IMR-90 (cell line): Measurements from ENCODE around the gene IL1RAP. TPM values are rescaled to one million over a fixed set of nuclear protein-coding genes. Genes with fewer than 3 reads are reported as not detected.

Experiments
- ATAC-seq: fragments of 200-7000 bp; cut with Tn5 transposase; 2 replicates; pipeline ENCODE4 v1.9.1; 2020; ENCODE audit warnings: low read depth, mild to moderate bottlenecking, moderate library complexity
- BruUV-seq: library from RNA; stranded (reverse); fragments of 400-500 nt; replicated peaks from 2 replicates; lab custom pipeline; 2021; lab: Mats Ljungman, UMichigan
- CTCF ChIA-PET: fragments of 300-600 bp; formaldehyde crosslinking; extraction: SDS; loops from one replicate; lab custom pipeline; 2021; ENCODE audit warnings: antibody characterized with exemption; lab: Yijun Ruan, JAX
- POLR2A ChIA-PET: fragments of 300-600 bp; sonication (Branson Sonifier 250); formaldehyde crosslinking; loops from one replicate; lab custom pipeline; 2022; ENCODE audit warnings: antibody characterized with exemption; ENCODE audit not compliant: unreplicated experiment; lab: Charles Lee
- DNase-seq: peaks from one replicate; pipeline ENCODE4 v3.0.0; 2013
- H2AFZ ChIP-seq: replicated peaks from 2 replicates; pipeline ENCODE3; 2013; ENCODE audit warnings: low read length, mild to moderate bottlenecking; ENCODE audit not compliant: poor library complexity
- H2AK5ac ChIP-seq: 2 replicates; pipeline ENCODE4 v1.6.1; 2013; ENCODE audit warnings: low read depth, low read length, inconsistent platforms
- H2AK9ac ChIP-seq: replicated peaks from 2 replicates; pipeline ENCODE3; 2013; ENCODE audit warnings: mild to moderate bottlenecking, low read depth, low read length, moderate library complexity; ENCODE audit not compliant: poor library complexity
- H2BK120ac ChIP-seq: 2 replicates; pipeline ENCODE4 v1.6.1; 2013; ENCODE audit warnings: low read depth, low read length, inconsistent platforms
- H2BK15ac ChIP-seq: 3 replicates; pipeline ENCODE4 v1.6.1; 2013; ENCODE audit warnings: low read depth, low read length, inconsistent platforms
- H2BK20ac ChIP-seq: 2 replicates; pipeline ENCODE4 v1.6.1; 2013; ENCODE audit warnings: low read depth, mild to moderate bottlenecking, inconsistent platforms, low read length, moderate library complexity
- H2BK5ac ChIP-seq: 2 replicates; pipeline ENCODE4 v1.6.1; 2013; ENCODE audit warnings: mild to moderate bottlenecking, low read depth, low read length, inconsistent platforms; ENCODE audit not compliant: poor library complexity, severe bottlenecking
- H3K14ac ChIP-seq: replicated peaks from 2 replicates; pipeline ENCODE4 v1.6.1; 2013; ENCODE audit warnings: low read depth, low read length, inconsistent platforms
- H3K18ac ChIP-seq: 2 replicates; pipeline ENCODE4 v1.6.1; 2013; ENCODE audit warnings: low read depth, low read length, control low read depth
- H3K23ac ChIP-seq: 2 replicates; pipeline ENCODE4 v1.6.1; 2013; ENCODE audit warnings: low read depth, low read length, inconsistent platforms
- H3K27ac ChIP-seq: 2 replicates; pipeline ENCODE4 v1.5.1; 2013; ENCODE audit warnings: mild to moderate bottlenecking, control low read depth, low read length; ENCODE audit not compliant: insufficient read depth
- H3K27me3 ChIP-seq: 2 replicates; pipeline ENCODE4 v1.6.1; 2013; ENCODE audit warnings: low read length; ENCODE audit not compliant: control insufficient read depth, insufficient read depth
- H3K36me3 ChIP-seq: 2 replicates; pipeline ENCODE4 v1.6.1; 2013; ENCODE audit warnings: low read length, mixed read lengths; ENCODE audit not compliant: control insufficient read depth, insufficient read depth
- H3K4ac ChIP-seq: 2 replicates; pipeline ENCODE4 v1.6.1; 2013; ENCODE audit warnings: low read depth, low read length, inconsistent platforms
- H3K4me1 ChIP-seq: 2 replicates; pipeline ENCODE4 v1.6.1; 2013; ENCODE audit warnings: low read length, mixed read lengths; ENCODE audit not compliant: control insufficient read depth, insufficient read depth
- H3K4me2 ChIP-seq: 2 replicates; pipeline ENCODE4 v1.6.1; 2013; ENCODE audit warnings: low read depth, mild to moderate bottlenecking, control low read depth, low read length, moderate library complexity
- H3K4me3 ChIP-seq: 2 replicates; pipeline ENCODE4 v1.5.1; 2013; ENCODE audit warnings: low read depth, mild to moderate bottlenecking, control low read depth, low read length, moderate library complexity; ENCODE audit not compliant: insufficient read depth
- H3K56ac ChIP-seq: 2 replicates; pipeline ENCODE4 v1.6.1; 2013; ENCODE audit warnings: low read length, inconsistent platforms; ENCODE audit not compliant: insufficient read depth; ENCODE audit errors: extremely low read depth
- H3K79me1 ChIP-seq, 2 experiments: 2 replicates each; pipeline ENCODE4 v1.6.1; 2013; ENCODE audit warnings: low read length in 2 of 2, inconsistent platforms in 1 of 2, low read depth in 1 of 2
- H3K9ac ChIP-seq: 2 replicates; pipeline ENCODE4 v1.6.1; 2013; ENCODE audit warnings: low read depth, low read length, control low read depth
- H3K9me1 ChIP-seq: 2 replicates; pipeline ENCODE4 v1.6.1; 2013; ENCODE audit warnings: low read length, inconsistent platforms; ENCODE audit not compliant: insufficient read depth
- H3K9me3 ChIP-seq: 2 replicates; pipeline ENCODE4 v1.6.1; 2013; ENCODE audit warnings: low read length; ENCODE audit not compliant: control insufficient read depth, insufficient read depth
- H4K20me1 ChIP-seq: 2 replicates; pipeline ENCODE4 v1.6.1; 2013; ENCODE audit warnings: low read length, inconsistent platforms; ENCODE audit not compliant: insufficient read depth
- H4K5ac ChIP-seq: 2 replicates; pipeline ENCODE4 v1.6.1; 2013; ENCODE audit warnings: mild to moderate bottlenecking, low read depth, low read length, control low read depth
- H4K8ac ChIP-seq, 2 experiments: 2 replicates each; pipeline ENCODE4 v1.6.1; 2013; ENCODE audit warnings: low read depth in 2 of 2, low read length in 2 of 2, control low read depth in 1 of 2, inconsistent platforms in 1 of 2
- H4K91ac ChIP-seq: 2 replicates; pipeline ENCODE4 v1.6.1; 2013; ENCODE audit warnings: low read depth, low read length, inconsistent platforms; ENCODE audit not compliant: insufficient read depth
- BHLHE40 ChIP-seq: fragments of 150-350 bp; IDR thresholded peaks from 2 replicates; pipeline ENCODE4 v1.6.1; 2016; ENCODE audit warnings: mild to moderate bottlenecking, low read depth, low read length
- MAFK ChIP-seq: IDR thresholded peaks from 2 replicates; pipeline ENCODE4 v1.6.1; 2012; ENCODE audit warnings: low read depth, low read length, improper control_type of control experiment
- MAZ ChIP-seq: IDR thresholded peaks from 2 replicates; pipeline ENCODE4 v1.6.1; 2012; ENCODE audit warnings: low read depth, mild to moderate bottlenecking, low read length, improper control_type of control experiment, moderate library complexity, borderline replicate concordance
- MXI1 ChIP-seq: IDR thresholded peaks from 2 replicates; pipeline ENCODE4 v1.6.1; 2012; ENCODE audit warnings: low read depth, mild to moderate bottlenecking, low read length, moderate library complexity, borderline replicate concordance
- NFE2L2 ChIP-seq: fragments of 150-350 bp; IDR thresholded peaks from 2 replicates; pipeline ENCODE4 v1.6.1; 2016; ENCODE audit warnings: low read depth, mild to moderate bottlenecking, low read length
- POLR2A ChIP-seq: IDR thresholded peaks from 2 replicates; pipeline ENCODE4 v1.6.1; 2012; ENCODE audit warnings: mild to moderate bottlenecking, low read depth, low read length
- RAD21 ChIP-seq: IDR thresholded peaks from 2 replicates; pipeline ENCODE4 v1.6.1; 2012; ENCODE audit warnings: low read length, improper control_type of control experiment
- RCOR1 ChIP-seq: IDR thresholded peaks from 2 replicates; pipeline ENCODE4 v1.6.1; 2012; ENCODE audit warnings: mild to moderate bottlenecking, low read length, improper control_type of control experiment; ENCODE audit not compliant: insufficient replicate concordance
- RFX5 ChIP-seq: IDR thresholded peaks from 2 replicates; pipeline ENCODE4 v1.8.0; 2012; ENCODE audit warnings: low read depth, mild to moderate bottlenecking, low read length, moderate library complexity
- SMC3 ChIP-seq: fragments of 150-350 bp; IDR thresholded peaks from 2 replicates; pipeline ENCODE4 v1.6.1; 2016; ENCODE audit warnings: low read depth, mild to moderate bottlenecking, antibody characterized with exemption, low read length, moderate library complexity
- USF2 ChIP-seq: fragments of 150-350 bp; IDR thresholded peaks from 2 replicates; pipeline ENCODE4 v1.6.1; 2017; ENCODE audit warnings: mild to moderate bottlenecking, antibody characterized with exemption, low read length, low read depth
- WGBS, 2 experiments: methylation state at CpG; one replicate each; pipeline versions ENCODE4 v1.1.5 to v1.1.7; 2013; ENCODE audit warnings: missing lambda C conversion rate in 2 of 2; ENCODE audit not compliant: insufficient read length in 1 of 2; ENCODE audit errors: extremely low coverage in 2 of 2; 5-methylcytosine and 5-hydroxymethylcytosine counted together
- dilution Hi-C: fragments of 300-500 bp; cut with HindIII; formaldehyde crosslinking; loops from one replicate; pipeline ENCODE4 v1.14.3; 2018; ENCODE audit warnings: low sequenced_read_pairs; ENCODE audit not compliant: unreplicated experiment
- in situ Hi-C: fragments of 300-500 bp; cut with MboI; formaldehyde crosslinking; loops from 3 replicates; pipeline ENCODE4 v1.14.3; 2019; ENCODE audit warnings: low sequenced_read_pairs, inconsistent platforms, mixed read lengths
- intact Hi-C: fragments of 100-400 bp; cut with micrococcal nuclease; formaldehyde crosslinking; loops from 2 replicates; pipeline ENCODE4 v1.10.0; 2022
- polyA plus RNA-seq, 3 experiments: library from polyadenylated mRNA; depleted of rRNA; stranded (reverse); fragments of >200 nt; gene quantifications; 2 replicates each; pipeline ENCODE4 v1.2.3, GENCODE V29; 2012; ENCODE audit warnings: low replicate concordance in 1 of 3
- total RNA-seq: library from RNA; depleted of rRNA; stranded (reverse); fragments of >200 nt; gene quantifications from 2 replicates; pipeline ENCODE4 v1.2.3, GENCODE V29; 2012
- TF ChIP-seq, protein P1 (sequence below): conservative IDR thresholded peaks from 2 replicates; pipeline ENCODE4 v1.5.1; 2012; ENCODE audit warnings: mild to moderate bottlenecking, low read depth, low read length, improper control_type of control experiment
- TF ChIP-seq, protein P2 (sequence below): fragments of 150-350 bp; IDR thresholded peaks from 2 replicates; pipeline ENCODE4 v1.6.1; 2016; ENCODE audit warnings: low read depth, mild to moderate bottlenecking, low read length, moderate library complexity, borderline replicate concordance

The IL1RAP gene
- total and polyA plus RNA-seq, 2 of the 4 experiments (the other 2 are of a cell fraction), result 8.3 to 11.3 TPM

GRCh38 chr3:190614226-190615059, 100.6 kb downstream of the IL1RAP start (continued):
- no peak for TF ChIP-seq POLR2A
- no peak for TF ChIP-seq RFX5

GRCh38 chr3:190615060-190615384, 101.1 kb downstream of the IL1RAP start:
- Histone ChIP-seq H2BK20ac (no peak overlapping the region), H3K4ac (no peak overlapping the region), H4K91ac (no peak overlapping the region), H3K9ac (no peak overlapping the region), H3K9me1 (no peaks in the 10 kb centered on the region), H2BK5ac (no peak overlapping the region), H3K56ac (no peak overlapping the region), H3K27me3 (no peaks in the 10 kb centered on the region), H2AK9ac (no peak overlapping the region), H3K36me3 (no peaks in the 10 kb centered on the region), H4K20me1 (no peaks in the 10 kb centered on the region), H4K5ac (no peak overlapping the region), H3K18ac (no peak overlapping the region), H3K4me1 (peaks cover 4% of the 10 kb centered on the region; the same call in 1 of the 2 replicates), H2AFZ (no peak overlapping the region), H3K4me3 (no peak overlapping the region), H2AK5ac (no peak overlapping the region), H3K4me2 (no peak overlapping the region), H2BK120ac (no peak overlapping the region), H3K79me1 (no peaks in the 10 kb centered on the region), H4K8ac (no peak overlapping the region), H3K23ac (no peak overlapping the region), H3K14ac (no peak overlapping the region), H3K27ac (no peak overlapping the region), H2BK15ac (no peak overlapping the region), H3K9me3 (no peaks in the 10 kb centered on the region)
- in situ Hi-C loops, result no loop called here
- ATAC-seq (no peak), DNase-seq (no peak)
- intact Hi-C loops, result no loop called here
- BruUV-seq, result no TSS peak
- dilution Hi-C loops, result no loop called here
- CTCF ChIA-PET, result no interaction called here
- WGBS, 2 experiments, result no CpG with 5 or more reads among the region's 1 CpG
- POLR2A ChIA-PET, result no interaction called here
- TF ChIP-seq MAZ (no peak), BHLHE40 (no peak), SMC3 (no peak), NFE2L2 (no peak), RCOR1 (no peak), MXI1 (no peak), RFX5 (no peak), MAFK (no peak), USF2 (no peak), RAD21 (no peak)
- TF ChIP-seq, protein P1, sequence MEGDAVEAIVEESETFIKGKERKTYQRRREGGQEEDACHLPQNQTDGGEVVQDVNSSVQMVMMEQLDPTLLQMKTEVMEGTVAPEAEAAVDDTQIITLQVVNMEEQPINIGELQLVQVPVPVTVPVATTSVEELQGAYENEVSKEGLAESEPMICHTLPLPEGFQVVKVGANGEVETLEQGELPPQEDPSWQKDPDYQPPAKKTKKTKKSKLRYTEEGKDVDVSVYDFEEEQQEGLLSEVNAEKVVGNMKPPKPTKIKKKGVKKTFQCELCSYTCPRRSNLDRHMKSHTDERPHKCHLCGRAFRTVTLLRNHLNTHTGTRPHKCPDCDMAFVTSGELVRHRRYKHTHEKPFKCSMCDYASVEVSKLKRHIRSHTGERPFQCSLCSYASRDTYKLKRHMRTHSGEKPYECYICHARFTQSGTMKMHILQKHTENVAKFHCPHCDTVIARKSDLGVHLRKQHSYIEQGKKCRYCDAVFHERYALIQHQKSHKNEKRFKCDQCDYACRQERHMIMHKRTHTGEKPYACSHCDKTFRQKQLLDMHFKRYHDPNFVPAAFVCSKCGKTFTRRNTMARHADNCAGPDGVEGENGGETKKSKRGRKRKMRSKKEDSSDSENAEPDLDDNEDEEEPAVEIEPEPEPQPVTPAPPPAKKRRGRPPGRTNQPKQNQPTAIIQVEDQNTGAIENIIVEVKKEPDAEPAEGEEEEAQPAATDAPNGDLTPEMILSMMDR, result no peak
- TF ChIP-seq, protein P2, sequence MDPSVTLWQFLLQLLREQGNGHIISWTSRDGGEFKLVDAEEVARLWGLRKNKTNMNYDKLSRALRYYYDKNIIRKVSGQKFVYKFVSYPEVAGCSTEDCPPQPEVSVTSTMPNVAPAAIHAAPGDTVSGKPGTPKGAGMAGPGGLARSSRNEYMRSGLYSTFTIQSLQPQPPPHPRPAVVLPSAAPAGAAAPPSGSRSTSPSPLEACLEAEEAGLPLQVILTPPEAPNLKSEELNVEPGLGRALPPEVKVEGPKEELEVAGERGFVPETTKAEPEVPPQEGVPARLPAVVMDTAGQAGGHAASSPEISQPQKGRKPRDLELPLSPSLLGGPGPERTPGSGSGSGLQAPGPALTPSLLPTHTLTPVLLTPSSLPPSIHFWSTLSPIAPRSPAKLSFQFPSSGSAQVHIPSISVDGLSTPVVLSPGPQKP, result no peak
